H1 (cell line): Measurements from ENCODE around the gene GNG4.

Experiments
- EZH2 ChIP-seq: fragments of 200-600 bp; sonication (generic); IDR thresholded peaks from 2 replicates; pipeline ENCODE4 v1.7.1; 2012; ENCODE audit warnings: low read depth, mild to moderate bottlenecking, moderate library complexity, low read length, inconsistent platforms; ENCODE audit not compliant: severe bottlenecking
- GTF2F1 ChIP-seq: IDR thresholded peaks from 2 replicates; pipeline ENCODE4 v1.6.1; 2012; ENCODE audit warnings: low read depth, low read length, improper control_type of control experiment, borderline replicate concordance
- RAD21 ChIP-seq, 2 experiments: IDR thresholded peaks in 1 of 2; conservative IDR thresholded peaks in 1 of 2; 2 replicates each; pipeline ENCODE4 v1.6.1; 2011; ENCODE audit warnings: low read depth in 2 of 2, low read length in 2 of 2, improper control_type of control experiment in 1 of 2, inconsistent platforms in 1 of 2, mild to moderate bottlenecking in 1 of 2, moderate library complexity in 1 of 2

- TF ChIP-seq EZH2 = no peak
- TF ChIP-seq GTF2F1 = no peak
- peak in 1 of 2 experiments; percentile 5; a peak in 3 of 4 replicates for TF ChIP-seq RAD21 (IDR thresholded peaks at IDR 0.05 in 1 of 2, conservative IDR thresholded peaks at IDR 0.05 in 1 of 2; ENCODE audit: low read depth in 2 of 2, low read length in 2 of 2)
Measured at GRCh38 chr1:235511470-235512240, 137.9 kb downstream of the GNG4 start.
